Measurements from ENCODE around the gene STEAP2. TPM values are rescaled to one million over a fixed set of nuclear protein-coding genes. Genes with fewer than 3 reads are reported as not detected.

The STEAP2 gene
- total RNA-seq, 1 experiment from 2014 or later: 2.0 TPM

DNA sequence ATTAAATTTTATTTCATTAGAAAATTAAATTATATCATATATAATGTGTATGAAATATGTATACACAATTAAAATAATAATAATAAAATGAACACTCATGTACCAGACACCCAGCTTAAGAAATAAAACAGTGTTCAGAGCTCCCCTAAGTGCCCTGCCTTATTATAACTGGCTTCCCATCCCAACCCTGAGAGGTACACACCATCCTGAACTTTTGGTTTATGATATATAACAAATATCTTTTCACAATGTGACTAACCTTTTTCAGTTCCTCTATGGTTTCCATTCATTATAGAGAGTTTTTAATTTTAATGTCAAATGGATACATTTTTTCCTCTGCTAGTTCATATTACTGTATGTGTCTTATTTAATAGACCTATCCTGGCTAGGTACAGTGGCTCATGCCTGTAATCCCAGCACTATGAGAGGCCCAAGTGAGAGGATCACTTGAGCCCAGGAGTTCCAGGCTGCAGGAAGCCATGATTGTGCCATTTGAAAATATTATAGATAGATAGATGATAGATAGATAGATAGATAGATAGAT lies 24.0 kb upstream of the STEAP2 start:
- Histone ChIP-seq H3K36me3 (no peaks in the 10 kb centered on the region), H3K9me3 (no peaks in the 10 kb centered on the region), H3K27me3 (no peaks in the 10 kb centered on the region), H3K4me3 (no peak overlapping the region)
- no peak for DNase-seq

- Histone ChIP-seq H3K27me3 (no peaks in the 10 kb centered on the region), H3K4me3 (no peak overlapping the region), H3K36me3 (no peaks in the 10 kb centered on the region), H3K9me3 (no peaks in the 10 kb centered on the region)
- DNase-seq: no peak
These were observed 23.3 kb upstream of the STEAP2 start for GRCh38 chr7:90188281-90188680.

GRCh38 chr7:90190995-90191394 lies 20.5 kb upstream of the STEAP2 start:
- Histone ChIP-seq H3K9me3 (no peaks in the 10 kb centered on the region), H3K4me3 (no peak overlapping the region), H3K36me3 (no peaks in the 10 kb centered on the region), H3K27me3 (no peaks in the 10 kb centered on the region)
- DNase-seq: no peak

GRCh38 chr7:90191648-90192047 lies 19.9 kb upstream of the STEAP2 start:
- no peaks in the 10 kb centered on the region for H3K36me3 ChIP-seq

DNA sequence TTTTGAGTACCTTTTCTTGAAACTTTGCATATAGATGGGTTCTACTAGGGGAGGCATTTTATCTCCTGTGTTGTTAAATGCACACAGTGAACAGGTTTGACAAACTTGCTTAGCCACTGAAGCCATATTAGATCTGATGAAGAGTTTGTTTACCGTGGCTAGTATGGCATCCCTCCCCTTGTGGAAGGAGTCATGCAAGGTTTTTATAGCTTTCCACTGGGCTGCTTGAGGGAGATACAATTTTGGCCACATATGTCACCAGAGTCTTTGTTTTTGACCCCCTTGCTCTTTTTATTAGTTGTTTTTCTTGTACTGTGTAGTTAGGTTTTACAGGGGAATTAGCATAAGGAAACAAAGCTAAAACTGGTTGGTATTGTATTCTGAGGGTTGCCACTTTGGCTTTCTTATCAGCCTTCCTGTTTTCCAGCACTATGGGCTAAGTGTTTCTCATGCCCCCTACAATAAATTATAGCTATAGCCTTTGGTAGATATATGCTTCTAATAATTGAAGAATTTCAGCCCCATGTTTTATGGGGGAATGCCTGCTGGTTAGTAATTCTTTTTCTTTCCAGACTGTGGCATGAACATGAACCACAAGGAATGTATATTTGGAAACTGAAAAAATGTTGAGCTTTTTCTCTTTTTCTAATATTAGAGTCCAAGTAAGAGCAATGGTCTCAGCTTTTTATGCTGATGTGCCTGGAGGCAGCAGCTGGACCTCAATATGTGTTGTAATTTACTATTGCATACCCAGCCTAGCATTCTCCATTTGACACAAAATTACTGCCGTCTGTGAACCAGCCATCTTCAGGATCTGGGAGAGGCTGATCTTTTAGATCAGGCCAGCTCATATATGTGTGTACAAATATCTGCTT lies 18.4 kb upstream of the STEAP2 start:
- no peaks in the 10 kb centered on the region for H3K9me3 ChIP-seq
- no peak overlapping the region for H3K4me3 ChIP-seq
- no peaks in the 10 kb centered on the region for H3K27me3 ChIP-seq
- H3K36me3 ChIP-seq: no peaks in the 10 kb centered on the region
- no peak for DNase-seq

More at GRCh38 chr7:90191648-90192047, 19.9 kb upstream of the STEAP2 start:
- DNase-seq: no peak
- Histone ChIP-seq H3K9me3 (no peaks in the 10 kb centered on the region), H3K4me3 (no peak overlapping the region), H3K27me3 (no peaks in the 10 kb centered on the region)

- Histone ChIP-seq H3K27me3 (no peaks in the 10 kb centered on the region), H3K36me3 (no peaks in the 10 kb centered on the region), H3K9me3 (no peaks in the 10 kb centered on the region), H3K4me3 (no peak overlapping the region)
- DNase-seq: no peak
These were observed 16.4 kb upstream of the STEAP2 start for GRCh38 chr7:90194911-90195809.

DNA sequence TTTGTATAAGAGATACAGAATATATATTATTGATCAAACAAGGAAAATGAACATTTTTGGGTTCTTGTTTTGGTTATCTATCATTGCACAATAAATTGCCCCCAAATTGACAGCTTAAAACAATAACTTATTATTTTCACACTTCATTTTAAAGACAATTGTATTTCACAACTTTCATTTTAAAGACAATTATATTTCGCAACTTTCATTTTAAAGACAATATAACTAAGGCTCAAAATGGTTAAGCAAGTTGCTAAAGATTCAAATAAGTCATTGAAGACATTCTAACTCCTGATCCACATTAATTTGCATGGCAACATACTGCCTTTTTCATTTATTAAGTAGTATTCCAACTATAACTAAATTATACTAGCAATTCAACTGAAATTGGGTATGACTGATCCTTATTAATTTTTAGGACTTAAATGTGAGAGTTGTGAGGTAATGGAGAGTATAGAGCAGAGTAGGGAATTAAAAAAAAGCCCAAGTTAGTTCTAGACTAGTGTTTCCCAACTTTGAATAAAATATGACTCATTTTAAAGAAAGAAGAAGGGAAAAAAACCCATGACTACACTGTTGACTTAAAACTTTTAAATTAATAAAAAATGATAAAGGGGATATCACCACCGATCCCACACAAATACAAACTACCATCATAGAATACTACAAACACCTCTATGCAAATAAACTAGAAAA lies 9.9 kb upstream of the STEAP2 start:
- no peaks in the 10 kb centered on the region for H3K27me3 ChIP-seq
- no peaks in the 10 kb centered on the region for H3K36me3 ChIP-seq
- H3K4me3 ChIP-seq: no peak overlapping the region
- no peaks in the 10 kb centered on the region; the same call in 1 of the 2 replicates for H3K9me3 ChIP-seq
- DNase-seq: no peak

GRCh38 chr7:90207956-90208355 lies 3.6 kb upstream of the STEAP2 start:
- Histone ChIP-seq H3K9me3 (no peaks in the 10 kb centered on the region; the same call in 1 of the 2 replicates), H3K27me3 (no peaks in the 10 kb centered on the region), H3K4me3 (no peak overlapping the region), H3K36me3 (no peaks in the 10 kb centered on the region)
- DNase-seq: no peak

- no peaks in the 10 kb centered on the region for H3K9me3 ChIP-seq
- H3K27me3 ChIP-seq: no peaks in the 10 kb centered on the region
- no peaks in the 10 kb centered on the region for H3K36me3 ChIP-seq
- no peak overlapping the region for H3K4me3 ChIP-seq
- no peak for DNase-seq
These were observed 1.8 kb upstream of the STEAP2 start for GRCh38 chr7:90209776-90210175.

DNA sequence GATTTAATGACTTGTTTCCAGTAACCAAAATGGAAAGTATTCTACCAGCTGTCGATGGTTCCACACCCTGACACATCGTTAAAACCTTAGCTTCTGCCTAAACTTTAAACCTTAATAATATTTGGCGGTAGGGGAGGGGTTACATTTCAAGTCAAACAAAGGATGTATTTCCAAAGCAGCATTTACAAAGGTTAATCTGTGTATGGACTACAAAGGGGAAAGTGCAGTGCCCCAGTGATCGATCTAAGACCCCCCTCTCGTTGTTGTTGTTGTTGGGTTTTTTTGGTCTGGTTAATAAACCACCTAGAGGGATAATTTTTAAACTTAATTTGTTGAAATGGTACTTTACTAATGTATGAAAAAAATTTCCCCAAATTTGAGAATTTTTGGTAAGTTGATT lies 1.1 kb upstream of the STEAP2 start:
- H3K27me3 ChIP-seq: no peaks in the 10 kb centered on the region
- no peaks in the 10 kb centered on the region for H3K36me3 ChIP-seq
- H3K9me3 ChIP-seq: no peaks in the 10 kb centered on the region
- H3K4me3 ChIP-seq: no peak overlapping the region
- no peak for DNase-seq

- no peaks in the 10 kb centered on the region for H3K27me3 ChIP-seq
- no peaks in the 10 kb centered on the region for H3K9me3 ChIP-seq
- H3K36me3 ChIP-seq: no peaks in the 10 kb centered on the region
- DNase-seq: no peak
- H3K4me3 ChIP-seq: peak overlapping the region; percentile 64
These were observed 559 bp upstream of the STEAP2 start for GRCh38 chr7:90210981-90211380.

- no peak for DNase-seq
- Histone ChIP-seq H3K36me3 (no peaks in the 10 kb centered on the region), H3K9me3 (no peaks in the 10 kb centered on the region)
These were observed 582 bp downstream of the STEAP2 start for GRCh38 chr7:90212149-90212495.

GRCh38 chr7:90213521-90213920 lies 2.0 kb downstream of the STEAP2 start:
- DNase-seq: no peak
- no peaks in the 10 kb centered on the region for H3K36me3 ChIP-seq
- no peak overlapping the region for H3K4me3 ChIP-seq
- H3K27me3 ChIP-seq: no peaks in the 10 kb centered on the region
- no peaks in the 10 kb centered on the region for H3K9me3 ChIP-seq

More at GRCh38 chr7:90212149-90212495, 582 bp downstream of the STEAP2 start:
- no peaks in the 10 kb centered on the region for H3K27me3 ChIP-seq
- peak overlapping the region; percentile 64 for H3K4me3 ChIP-seq

GRCh38 chr7:90216080-90216674 lies 4.6 kb downstream of the STEAP2 start:
- no peak overlapping the region for H3K4me3 ChIP-seq
- no peaks in the 10 kb centered on the region for H3K9me3 ChIP-seq
- H3K36me3 ChIP-seq: no peaks in the 10 kb centered on the region
- H3K27me3 ChIP-seq: no peaks in the 10 kb centered on the region
- no peak for DNase-seq

- H3K4me3 ChIP-seq: no peak overlapping the region
- no peaks in the 10 kb centered on the region for H3K36me3 ChIP-seq
- no peaks in the 10 kb centered on the region for H3K27me3 ChIP-seq
- no peak for DNase-seq
- no peaks in the 10 kb centered on the region for H3K9me3 ChIP-seq
These were observed 5.2 kb downstream of the STEAP2 start for GRCh38 chr7:90216771-90217170.

DNA sequence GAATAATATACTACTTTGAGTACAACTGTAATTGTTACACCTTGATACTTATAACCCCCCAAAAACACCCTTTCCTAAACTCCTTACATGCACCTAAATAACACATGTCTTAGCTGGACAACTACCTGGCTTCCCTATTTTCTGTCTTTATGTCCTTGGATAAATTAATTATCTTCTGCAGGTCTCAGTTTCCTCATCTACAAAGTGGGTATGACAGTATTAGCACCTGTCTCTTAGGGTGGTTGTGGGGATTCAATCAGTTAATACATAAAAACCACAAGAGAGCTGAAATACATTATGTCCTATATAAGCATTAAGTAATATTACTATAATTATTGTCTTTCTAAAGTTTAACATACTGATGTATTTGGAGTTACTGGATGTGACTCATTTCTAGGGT lies 10.8 kb downstream of the STEAP2 start:
- no peaks in the 10 kb centered on the region for H3K36me3 ChIP-seq
- H3K27me3 ChIP-seq: no peaks in the 10 kb centered on the region
- H3K4me3 ChIP-seq: no peak overlapping the region
- DNase-seq: no peak
- no peaks in the 10 kb centered on the region for H3K9me3 ChIP-seq
